Glutamatergic neuron (in vitro differentiated cells): ENCODE data around the gene SLFNL1. TPM values are rescaled to one million over a fixed set of nuclear protein-coding genes. Genes with fewer than 3 reads are reported as not detected.
A peak's percentile ranks its signal among the peaks of the same experiment; 100 is the strongest.

Experiments used
- DNase-seq: peaks from one replicate; pipeline ENCODE4 v3.0.0; 2022
- H3K27ac Mint-ChIP-seq: one replicate; pipeline ENCODE4 v1.8.0; 2020; ENCODE audit warnings: mild to moderate bottlenecking, mixed read lengths, inconsistent platforms; ENCODE audit not compliant: unreplicated experiment
- H3K27me3 Mint-ChIP-seq: one replicate; pipeline ENCODE4 v1.8.0; 2020; ENCODE audit warnings: mild to moderate bottlenecking, moderate library complexity, mixed read lengths, inconsistent platforms; ENCODE audit not compliant: unreplicated experiment
- H3K36me3 Mint-ChIP-seq: one replicate; pipeline ENCODE4 v1.8.0; 2020; ENCODE audit warnings: mild to moderate bottlenecking, mixed read lengths, inconsistent platforms; ENCODE audit not compliant: unreplicated experiment
- H3K4me1 Mint-ChIP-seq: one replicate; pipeline ENCODE4 v1.8.0; 2020; ENCODE audit warnings: mild to moderate bottlenecking, low read depth, mixed read lengths, inconsistent platforms; ENCODE audit not compliant: unreplicated experiment
- H3K4me3 Mint-ChIP-seq: one replicate; pipeline ENCODE4 v1.8.0; 2020; ENCODE audit warnings: mild to moderate bottlenecking, mixed read lengths, inconsistent platforms; ENCODE audit not compliant: unreplicated experiment
- H3K9me3 Mint-ChIP-seq: one replicate; pipeline ENCODE4 v1.8.0; 2020; ENCODE audit warnings: mild to moderate bottlenecking, moderate library complexity, mixed read lengths, inconsistent platforms; ENCODE audit not compliant: unreplicated experiment
- CTCF ChIP-seq: fragments of 200-600 bp; sonication (generic); IDR thresholded peaks from one replicate; pipeline ENCODE4 v1.5.0; 2021; ENCODE audit not compliant: partially characterized antibody, unreplicated experiment
- total RNA-seq: library from RNA; stranded (reverse); fragmentation: NEBNext Ultra II Directional; extraction: Animal tissue kit (Norgen Biotek cat#: 25700); gene quantifications from one replicate; pipeline ENCODE4 v1.2.1, GENCODE V29; 2021; ENCODE audit not compliant: unreplicated experiment

SLFNL1 gene
- total RNA-seq, 1 donor from 2014 or later, result 0.20 TPM

- peaks cover 10% of the 10 kb centered on the region for H3K27me3 Mint-ChIP-seq
- H3K4me3 Mint-ChIP-seq, result peak within 1 kb of the TSS; percentile 99
- H3K4me1 Mint-ChIP-seq, result peaks cover 22% of the 10 kb centered on the region
- H3K36me3 Mint-ChIP-seq, result peaks cover 5% of the 10 kb centered on the region
- peak within 1 kb of the TSS; percentile 99 for H3K27ac Mint-ChIP-seq
- TF ChIP-seq CTCF, result no peak
- peaks cover 12% of the 10 kb centered on the region for H3K9me3 Mint-ChIP-seq
- DNase-seq, result peak; percentile 96
These were observed 42.1 kb downstream of the SLFNL1 start, which contains the start of gene CTPS1 for GRCh38 chr1:40979241-40980067. Gene CTPS1, plus strand, starts transcription at chr1:40979696. Its CDS starts 3,595 bp downstream, at chr1:40983291.

- Mint-ChIP-seq H3K36me3 (peaks cover 5% of the 10 kb centered on the region), H3K27me3 (peaks cover 11% of the 10 kb centered on the region), H3K9me3 (peaks cover 12% of the 10 kb centered on the region), H3K4me3 (peak overlapping the region; percentile 88), H3K4me1 (peaks cover 19% of the 10 kb centered on the region), H3K27ac (peak overlapping the region; percentile 99)
- DNase-seq, result no peak
- no peak for TF ChIP-seq CTCF
These were observed 42.7 kb downstream of the SLFNL1 start for GRCh38 chr1:40978886-40979240.

GRCh38 chr1:40977716-40978115 lies 43.8 kb downstream of the SLFNL1 start:
- Mint-ChIP-seq H3K4me1 (peaks cover 14% of the 10 kb centered on the region), H3K36me3 (peaks cover 5% of the 10 kb centered on the region), H3K4me3 (no peak overlapping the region), H3K27me3 (peaks cover 13% of the 10 kb centered on the region), H3K27ac (no peak overlapping the region), H3K9me3 (peaks cover 12% of the 10 kb centered on the region)
- DNase-seq, result no peak
- TF ChIP-seq CTCF, result no peak

GRCh38 chr1:40976952-40977690 lies 44.4 kb downstream of the SLFNL1 start:
- no peak for TF ChIP-seq CTCF
- Mint-ChIP-seq H3K9me3 (peaks cover 12% of the 10 kb centered on the region), H3K36me3 (peaks cover 5% of the 10 kb centered on the region), H3K4me3 (no peak overlapping the region), H3K4me1 (peaks cover 10% of the 10 kb centered on the region), H3K27me3 (peaks cover 13% of the 10 kb centered on the region), H3K27ac (no peak overlapping the region)
- no peak for DNase-seq

GRCh38 chr1:40974945-40975344 lies 46.6 kb downstream of the SLFNL1 start:
- Mint-ChIP-seq H3K27me3 (peaks cover 7% of the 10 kb centered on the region), H3K27ac (no peak overlapping the region), H3K36me3 (peaks cover 5% of the 10 kb centered on the region), H3K9me3 (peaks cover 5% of the 10 kb centered on the region), H3K4me3 (no peak overlapping the region), H3K4me1 (no peaks in the 10 kb centered on the region)
- DNase-seq, result no peak
- TF ChIP-seq CTCF, result no peak
